ENCODE measurements around the gene NPSR1.

The NPSR1 gene

DNA sequence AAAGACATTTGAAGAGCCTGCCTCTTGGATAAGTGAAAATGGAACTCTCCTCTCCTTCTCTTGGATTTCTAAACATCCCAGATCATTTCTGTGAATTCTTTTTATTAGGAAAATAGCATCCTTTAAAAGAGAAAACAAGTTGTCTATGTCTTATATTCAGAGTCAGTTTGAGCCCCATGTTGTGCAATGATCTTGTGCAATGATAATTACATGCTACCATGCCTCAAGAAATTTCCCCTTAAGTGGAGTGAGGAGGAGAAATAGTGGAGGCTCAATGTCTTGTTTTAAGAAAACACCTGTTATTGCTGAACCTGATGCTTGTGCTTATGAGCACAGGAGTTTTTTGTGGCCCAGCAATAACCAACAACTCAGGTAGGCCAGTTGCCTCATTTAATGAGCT lies 103.6 kb downstream of the NPSR1 start:
- H3K9ac ChIP-seq (ENCODE audit: low read length): no peak overlapping the region
- no peak overlapping the region for H3K18ac ChIP-seq (ENCODE audit: low read depth in 1 of 2, low read length in 2 of 2)
- no peak overlapping the region for H3K4me3 ChIP-seq (ENCODE audit: insufficient read depth in 1 of 2, low read depth in 1 of 2, low read length in 2 of 2)
- H3K27me3 ChIP-seq (ENCODE audit: control insufficient read depth in 1 of 2, insufficient read depth in 1 of 2, low read length in 2 of 2): no peaks in the 10 kb centered on the region
- peaks cover 5% of the 10 kb centered on the region for H3K4me1 ChIP-seq (ENCODE audit: control insufficient read depth, insufficient read depth, low read depth, low read length)
- no peak overlapping the region for H4K8ac ChIP-seq (ENCODE audit: low read length)
- H3K14ac ChIP-seq (ENCODE audit: low read length in 2 of 2): no peak overlapping the region
- H3K27ac ChIP-seq (ENCODE audit: low read length, poor library complexity, severe bottlenecking): no peak overlapping the region
- no peak overlapping the region for H3K4ac ChIP-seq (ENCODE audit: low read depth in 1 of 2, low read length in 2 of 2)
- H3K79me1 ChIP-seq (replicated peaks; ENCODE audit: low read length, poor library complexity, severe bottlenecking): no peaks in the 10 kb centered on the region
- no peaks in the 10 kb centered on the region for H3K9me3 ChIP-seq (ENCODE audit: control insufficient read depth, low read length)
- no peak overlapping the region for H2BK15ac ChIP-seq (ENCODE audit: low read depth, poor library complexity, severe bottlenecking)
- peak; percentile 29 for DNase-seq
- no peak overlapping the region for H2AFZ ChIP-seq (ENCODE audit: low read depth, low read length)
- no peak overlapping the region for H3K23ac ChIP-seq (ENCODE audit: low read length in 2 of 2)
- H2BK12ac ChIP-seq (ENCODE audit: low read length in 2 of 2): no peak overlapping the region
- H3K4me2 ChIP-seq (ENCODE audit: low read length, poor library complexity, severe bottlenecking): no peak overlapping the region
- H2BK5ac ChIP-seq (ENCODE audit: low read depth, low read length, poor library complexity, severe bottlenecking): no peak overlapping the region
- no peak overlapping the region for H2BK120ac ChIP-seq (ENCODE audit: low read depth, low read length)
- no peak overlapping the region for H2AK5ac ChIP-seq (ENCODE audit: low read length, severe bottlenecking)
- H3K36me3 ChIP-seq (ENCODE audit: control insufficient read depth in 1 of 2, insufficient read depth in 2 of 2, low read depth in 1 of 2, low read length in 2 of 2): no peaks in the 10 kb centered on the region
- no peak overlapping the region for H4K91ac ChIP-seq (ENCODE audit: low read length)

DNA sequence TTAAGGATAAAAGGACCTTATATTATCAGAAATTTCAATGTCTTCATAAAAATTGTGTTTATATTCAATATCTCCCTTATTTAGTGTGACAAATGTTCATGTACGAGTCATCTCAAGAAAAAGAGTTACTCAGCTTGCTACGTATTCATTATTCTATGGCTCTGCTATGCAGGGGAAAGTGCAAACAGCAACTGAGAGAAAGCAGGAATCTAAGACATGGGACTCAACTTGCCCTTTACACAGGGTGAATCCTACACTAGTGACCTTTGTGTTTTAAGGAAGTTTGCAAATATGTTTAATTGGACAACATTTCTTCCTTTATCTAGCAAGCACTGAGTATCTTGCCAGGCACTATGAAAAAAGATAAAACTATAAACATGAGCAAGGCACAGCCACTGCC lies 104.7 kb downstream of the NPSR1 start:
- H4K8ac ChIP-seq (ENCODE audit: low read length): no peak overlapping the region
- H3K14ac ChIP-seq (ENCODE audit: low read length in 2 of 2): no peak overlapping the region
- no peak overlapping the region for H3K4me2 ChIP-seq (ENCODE audit: low read length, poor library complexity, severe bottlenecking)
- no peak overlapping the region for H2AFZ ChIP-seq (ENCODE audit: low read depth, low read length)
- no peak overlapping the region for H3K9ac ChIP-seq (ENCODE audit: low read length)
- H2BK15ac ChIP-seq (ENCODE audit: low read depth, poor library complexity, severe bottlenecking): no peak overlapping the region
- H2AK5ac ChIP-seq (ENCODE audit: low read length, severe bottlenecking): no peak overlapping the region
- H3K27ac ChIP-seq (ENCODE audit: low read length, poor library complexity, severe bottlenecking): no peak overlapping the region
- H3K36me3 ChIP-seq (ENCODE audit: control insufficient read depth in 1 of 2, insufficient read depth in 2 of 2, low read depth in 1 of 2, low read length in 2 of 2): no peaks in the 10 kb centered on the region
- H2BK120ac ChIP-seq (ENCODE audit: low read depth, low read length): no peak overlapping the region
- no peaks in the 10 kb centered on the region for H3K9me3 ChIP-seq (ENCODE audit: control insufficient read depth, low read length)
- H3K4ac ChIP-seq (ENCODE audit: low read depth in 1 of 2, low read length in 2 of 2): no peak overlapping the region
- H4K91ac ChIP-seq (ENCODE audit: low read length): no peak overlapping the region
- 34% methylated on average over 2 of the region's 2 CpGs for WGBS
- H2BK12ac ChIP-seq (ENCODE audit: low read length in 2 of 2): no peak overlapping the region
- H3K4me1 ChIP-seq (ENCODE audit: control insufficient read depth, insufficient read depth, low read depth, low read length): peaks cover 2% of the 10 kb centered on the region
- H2BK5ac ChIP-seq (ENCODE audit: low read depth, low read length, poor library complexity, severe bottlenecking): no peak overlapping the region
- no peaks in the 10 kb centered on the region for H3K79me1 ChIP-seq (replicated peaks; ENCODE audit: low read length, poor library complexity, severe bottlenecking)
- H3K23ac ChIP-seq (ENCODE audit: low read length in 2 of 2): no peak overlapping the region
- no peak overlapping the region for H3K4me3 ChIP-seq (ENCODE audit: insufficient read depth in 1 of 2, low read depth in 1 of 2, low read length in 2 of 2)
- DNase-seq: peak; percentile 16
- H3K18ac ChIP-seq (ENCODE audit: low read depth in 1 of 2, low read length in 2 of 2): no peak overlapping the region
- H3K27me3 ChIP-seq (ENCODE audit: control insufficient read depth in 1 of 2, insufficient read depth in 1 of 2, low read length in 2 of 2): no peaks in the 10 kb centered on the region

DNA sequence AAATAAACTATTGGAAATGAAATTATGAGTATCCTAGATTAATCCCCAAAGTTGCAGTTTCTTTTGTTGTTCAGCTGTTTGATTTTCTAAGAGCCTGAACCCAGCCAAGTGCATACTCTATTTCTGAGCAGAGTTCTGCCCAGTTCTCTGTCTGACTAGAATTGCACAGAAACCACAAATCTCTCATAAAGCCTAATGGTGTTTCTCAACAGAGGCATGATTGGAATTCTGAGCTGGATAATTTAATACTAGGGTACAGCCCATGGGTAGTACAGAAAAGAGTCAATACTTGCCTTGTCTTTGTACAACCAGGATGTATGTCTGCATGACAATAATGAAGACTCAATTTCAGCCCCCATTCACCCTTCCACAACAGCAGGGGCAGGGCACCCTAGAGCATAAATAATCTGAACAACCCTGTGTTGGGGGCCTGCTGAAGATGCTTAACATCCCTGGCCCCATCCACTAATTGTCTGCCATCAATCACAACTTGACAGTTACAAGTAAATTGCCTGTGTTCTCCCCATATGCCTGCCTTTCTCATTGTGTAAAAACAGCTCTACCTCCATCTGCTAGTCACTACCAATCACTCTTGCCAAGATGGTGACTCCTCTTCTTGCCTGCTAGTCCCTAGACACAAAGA lies 114.4 kb downstream of the NPSR1 start:
- Histone ChIP-seq H3K27ac (ENCODE audit: low read length, poor library complexity, severe bottlenecking) (no peak overlapping the region), H3K4me1 (ENCODE audit: control insufficient read depth, insufficient read depth, low read depth, low read length) (no peaks in the 10 kb centered on the region), H2BK120ac (ENCODE audit: low read depth, low read length) (no peak overlapping the region), H3K18ac (ENCODE audit: low read depth in 1 of 2, low read length in 2 of 2) (no peak overlapping the region), H3K14ac (ENCODE audit: low read length in 2 of 2) (no peak overlapping the region), H3K23ac (ENCODE audit: low read length in 2 of 2) (no peak overlapping the region), H3K4me3 (ENCODE audit: insufficient read depth in 1 of 2, low read depth in 1 of 2, low read length in 2 of 2) (no peak overlapping the region), H2AK5ac (ENCODE audit: low read length, severe bottlenecking) (no peak overlapping the region), H3K79me1 (replicated peaks; ENCODE audit: low read length, poor library complexity, severe bottlenecking) (no peaks in the 10 kb centered on the region), H2BK12ac (ENCODE audit: low read length in 2 of 2) (no peak overlapping the region), H4K91ac (ENCODE audit: low read length) (no peak overlapping the region), H3K4ac (ENCODE audit: low read depth in 1 of 2, low read length in 2 of 2) (no peak overlapping the region), H3K4me2 (ENCODE audit: low read length, poor library complexity, severe bottlenecking) (no peak overlapping the region), H3K27me3 (ENCODE audit: control insufficient read depth in 1 of 2, insufficient read depth in 1 of 2, low read length in 2 of 2) (no peaks in the 10 kb centered on the region), H3K9ac (ENCODE audit: low read length) (no peak overlapping the region), H3K36me3 (ENCODE audit: control insufficient read depth in 1 of 2, insufficient read depth in 2 of 2, low read depth in 1 of 2, low read length in 2 of 2) (no peaks in the 10 kb centered on the region), H4K8ac (ENCODE audit: low read length) (no peak overlapping the region), H2AFZ (ENCODE audit: low read depth, low read length) (no peak overlapping the region), H2BK5ac (ENCODE audit: low read depth, low read length, poor library complexity, severe bottlenecking) (no peak overlapping the region), H2BK15ac (ENCODE audit: low read depth, poor library complexity, severe bottlenecking) (no peak overlapping the region), H3K9me3 (ENCODE audit: control insufficient read depth, low read length) (peaks cover 16% of the 10 kb centered on the region)
- DNase-seq: no peak

DNA sequence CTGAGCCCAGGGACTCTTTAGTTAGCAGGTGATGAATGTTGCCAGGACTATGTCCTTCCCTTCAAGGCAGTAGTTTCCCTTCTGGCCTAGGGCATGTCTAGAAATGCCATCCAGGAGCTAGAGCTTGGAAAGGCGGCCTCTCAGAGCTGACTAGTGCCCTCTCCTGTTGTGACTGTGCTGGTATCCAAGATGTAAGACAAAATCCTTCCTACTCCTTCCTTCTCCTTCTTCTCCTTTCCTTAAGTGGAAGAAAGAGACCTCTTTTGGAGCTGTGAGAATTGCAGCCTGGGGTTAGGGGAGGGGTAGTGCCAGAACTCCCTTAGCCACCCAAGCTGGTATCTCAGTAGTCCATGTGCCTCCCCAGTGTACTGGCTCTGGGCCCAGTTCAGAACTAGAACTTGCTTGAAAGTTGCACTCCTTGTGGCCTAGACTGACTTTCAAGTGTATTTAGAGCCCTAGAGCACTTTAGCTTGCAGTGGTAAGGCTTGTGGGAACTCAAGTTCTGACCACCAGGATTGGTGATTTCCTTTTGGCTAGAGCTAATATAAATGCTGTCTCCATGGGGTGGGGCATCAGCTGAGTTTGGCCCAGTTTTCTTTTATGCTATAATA lies 118.8 kb downstream of the NPSR1 start:
- Histone ChIP-seq H3K4me2 (ENCODE audit: low read length, poor library complexity, severe bottlenecking) (no peak overlapping the region), H3K18ac (ENCODE audit: low read depth in 1 of 2, low read length in 2 of 2) (no peak overlapping the region), H3K27ac (ENCODE audit: low read length, poor library complexity, severe bottlenecking) (no peak overlapping the region), H3K79me1 (replicated peaks; ENCODE audit: low read length, poor library complexity, severe bottlenecking) (no peaks in the 10 kb centered on the region), H3K4me1 (ENCODE audit: control insufficient read depth, insufficient read depth, low read depth, low read length) (no peaks in the 10 kb centered on the region), H2BK120ac (ENCODE audit: low read depth, low read length) (no peak overlapping the region), H3K4ac (ENCODE audit: low read depth in 1 of 2, low read length in 2 of 2) (no peak overlapping the region), H2BK15ac (ENCODE audit: low read depth, poor library complexity, severe bottlenecking) (no peak overlapping the region), H2AFZ (ENCODE audit: low read depth, low read length) (no peak overlapping the region), H3K9ac (ENCODE audit: low read length) (no peak overlapping the region), H4K91ac (ENCODE audit: low read length) (no peak overlapping the region), H2BK5ac (ENCODE audit: low read depth, low read length, poor library complexity, severe bottlenecking) (no peak overlapping the region), H2BK12ac (ENCODE audit: low read length in 2 of 2) (no peak overlapping the region), H3K27me3 (ENCODE audit: control insufficient read depth in 1 of 2, insufficient read depth in 1 of 2, low read length in 2 of 2) (no peaks in the 10 kb centered on the region), H3K36me3 (ENCODE audit: control insufficient read depth in 1 of 2, insufficient read depth in 2 of 2, low read depth in 1 of 2, low read length in 2 of 2) (no peaks in the 10 kb centered on the region), H4K8ac (ENCODE audit: low read length) (no peak overlapping the region), H3K9me3 (ENCODE audit: control insufficient read depth, low read length) (peaks cover 34% of the 10 kb centered on the region), H3K14ac (ENCODE audit: low read length in 2 of 2) (no peak overlapping the region), H3K23ac (ENCODE audit: low read length in 2 of 2) (no peak overlapping the region), H3K4me3 (ENCODE audit: insufficient read depth in 1 of 2, low read depth in 1 of 2, low read length in 2 of 2) (no peak overlapping the region), H2AK5ac (ENCODE audit: low read length, severe bottlenecking) (no peak overlapping the region)
- 29% methylated on average over 1 of the region's 1 CpG for WGBS
- no peak for DNase-seq
